Adrenal gland (tissue), 5 donors: Measurements from ENCODE around the gene TSHZ2.

Experiments used
- CTCF ChIP-seq, 6 experiments: fragments of 450-650 bp in 4 of 6; fragments of 200-600 bp in 2 of 6; sonication (generic) in 1 of 6; IDR thresholded peaks; 1 replicate in 5 of 6; 2 replicates in 1 of 6; pipeline versions ENCODE4 v1.5.1 to v1.8.0; 2016 to 2021; ENCODE audit warnings: antibody characterized with exemption in 6 of 6, mild to moderate bottlenecking in 2 of 6, moderate library complexity in 1 of 6
- POLR2A ChIP-seq, 2 donors: fragments of 450-650 bp; IDR thresholded peaks; one replicate each; pipeline ENCODE4 v1.6.1; 2017; ENCODE audit warnings: antibody characterized with exemption in 2 of 2, mild to moderate bottlenecking in 2 of 2, moderate library complexity in 1 of 2
- donor health status: DM: no; HTN: no; CAD: no.

GRCh38 chr20:53103124-53103523 lies 131.0 kb downstream of the TSHZ2 start:
- TF ChIP-seq CTCF (IDR thresholded peaks at IDR 0.05) (no peak), POLR2A (IDR thresholded peaks at IDR 0.05) (no peak)
